ENCODE measurements around the gene MRPL22. TPM values are rescaled to one million over a fixed set of nuclear protein-coding genes. Genes with fewer than 3 reads are reported as not detected.

Gene MRPL22
- total and polyA plus RNA-seq, 7 donors: 13.8 to 73.1 (median 40.0) TPM

DNA sequence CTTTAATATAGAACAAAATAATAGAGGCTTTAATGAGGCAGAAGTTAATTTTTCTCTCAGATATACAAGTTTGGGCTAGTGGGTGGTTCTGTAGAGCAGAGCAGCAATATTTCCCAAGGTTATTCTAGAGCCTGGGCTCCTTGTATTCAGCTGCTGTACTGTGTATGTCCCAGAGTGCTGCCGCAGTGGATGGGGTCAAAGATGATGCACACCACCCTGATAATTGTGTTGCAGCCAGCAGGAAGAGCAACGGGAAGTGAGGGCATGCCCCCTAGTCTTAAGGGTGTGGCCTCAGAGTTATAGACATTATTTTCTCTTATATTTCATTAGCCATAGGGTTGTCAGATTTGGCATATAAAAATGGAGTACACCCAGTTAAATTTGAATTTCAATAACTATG lies 48.8 kb downstream of the MRPL22 start:
- Histone ChIP-seq H3K27ac (no peak overlapping the region), H3K4me3 (no peak overlapping the region), H3K36me3 (no peaks in the 10 kb centered on the region), H3K4me1 (no peaks in the 10 kb centered on the region), H3K9me3 (no peaks in the 10 kb centered on the region), H3K27me3 (no peaks in the 10 kb centered on the region)
- TF ChIP-seq POLR2A (IDR thresholded peaks at IDR 0.05) (no peak), POLR2AphosphoS5 (IDR thresholded peaks at IDR 0.05) (no peak), EP300 (IDR thresholded peaks at IDR 0.05) (no peak)
- TF ChIP-seq, protein P1, sequence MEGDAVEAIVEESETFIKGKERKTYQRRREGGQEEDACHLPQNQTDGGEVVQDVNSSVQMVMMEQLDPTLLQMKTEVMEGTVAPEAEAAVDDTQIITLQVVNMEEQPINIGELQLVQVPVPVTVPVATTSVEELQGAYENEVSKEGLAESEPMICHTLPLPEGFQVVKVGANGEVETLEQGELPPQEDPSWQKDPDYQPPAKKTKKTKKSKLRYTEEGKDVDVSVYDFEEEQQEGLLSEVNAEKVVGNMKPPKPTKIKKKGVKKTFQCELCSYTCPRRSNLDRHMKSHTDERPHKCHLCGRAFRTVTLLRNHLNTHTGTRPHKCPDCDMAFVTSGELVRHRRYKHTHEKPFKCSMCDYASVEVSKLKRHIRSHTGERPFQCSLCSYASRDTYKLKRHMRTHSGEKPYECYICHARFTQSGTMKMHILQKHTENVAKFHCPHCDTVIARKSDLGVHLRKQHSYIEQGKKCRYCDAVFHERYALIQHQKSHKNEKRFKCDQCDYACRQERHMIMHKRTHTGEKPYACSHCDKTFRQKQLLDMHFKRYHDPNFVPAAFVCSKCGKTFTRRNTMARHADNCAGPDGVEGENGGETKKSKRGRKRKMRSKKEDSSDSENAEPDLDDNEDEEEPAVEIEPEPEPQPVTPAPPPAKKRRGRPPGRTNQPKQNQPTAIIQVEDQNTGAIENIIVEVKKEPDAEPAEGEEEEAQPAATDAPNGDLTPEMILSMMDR (IDR thresholded peaks at IDR 0.05): no peak
- 44 to 52% methylated on average over 2 of the region's 2 CpGs for WGBS, 2 donors
- intact Hi-C loops (cut with DNase I): no loop called here
- no peak for DNase-seq

DNA sequence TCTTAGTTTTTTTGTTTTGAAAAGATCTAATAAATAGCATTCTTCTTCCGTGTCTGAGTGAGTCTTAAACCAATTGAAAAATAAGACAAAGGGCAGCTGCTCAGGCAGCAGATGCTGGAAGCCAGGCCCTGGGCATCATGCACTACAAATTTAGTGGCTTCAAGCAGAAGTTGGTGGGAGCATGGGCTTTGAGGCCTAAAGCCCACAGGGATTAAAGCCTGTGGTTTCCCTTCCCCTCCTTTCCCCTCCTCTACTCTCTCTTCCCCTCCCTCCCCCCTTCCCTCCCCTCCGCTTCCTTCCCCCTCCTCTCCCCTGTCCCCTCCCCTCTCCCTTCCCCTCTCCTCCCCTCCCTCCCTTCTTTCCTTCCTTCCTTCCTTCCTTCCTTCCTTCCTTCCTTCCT lies 52.6 kb downstream of the MRPL22 start:
- Histone ChIP-seq H3K27ac (no peak overlapping the region), H3K4me1 (no peaks in the 10 kb centered on the region), H3K27me3 (no peaks in the 10 kb centered on the region), H3K9me3 (peaks cover 0 to 2% (median 0%) of the 10 kb centered on the region in 4 donors), H3K4me3 (no peak overlapping the region), H3K36me3 (no peaks in the 10 kb centered on the region)
- intact Hi-C loops (cut with DNase I): no loop called here
- 49 to 52% methylated on average over 2 of the region's 2 CpGs for WGBS, 2 donors
- no peak for DNase-seq
- TF ChIP-seq EP300 (IDR thresholded peaks at IDR 0.05) (no peak), POLR2AphosphoS5 (IDR thresholded peaks at IDR 0.05) (no peak), POLR2A (IDR thresholded peaks at IDR 0.05) (no peak)
- TF ChIP-seq, protein P1 (IDR thresholded peaks at IDR 0.05): no peak

DNA sequence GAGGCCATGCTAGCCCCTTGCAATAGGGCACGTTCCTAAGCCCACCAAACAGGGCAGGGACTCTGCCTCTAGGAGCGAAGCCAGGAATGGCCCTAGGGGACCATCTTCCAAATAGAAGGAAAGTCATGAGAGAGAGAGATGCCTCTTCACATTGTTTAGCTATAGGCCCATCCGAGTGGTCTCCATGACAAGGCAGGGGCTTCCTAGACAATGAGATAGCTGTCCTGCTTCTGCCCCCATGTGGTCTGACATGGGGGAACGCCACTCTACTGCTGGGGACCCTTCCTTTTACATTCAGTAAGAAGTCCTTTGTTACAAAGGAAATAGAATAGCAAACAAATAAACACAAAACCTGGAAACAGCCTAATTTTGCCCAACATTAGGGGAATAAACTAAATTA lies 54.8 kb downstream of the MRPL22 start:
- Histone ChIP-seq H3K27me3 (no peaks in the 10 kb centered on the region), H3K36me3 (no peaks in the 10 kb centered on the region), H3K27ac (no peak overlapping the region), H3K9me3 (peaks cover 0 to 2% (median 0%) of the 10 kb centered on the region in 4 donors), H3K4me3 (no peak overlapping the region), H3K4me1 (no peaks in the 10 kb centered on the region)
- DNase-seq: no peak
- 64 to 70% methylated on average over 4 of the region's 4 CpGs for WGBS, 2 donors
- TF ChIP-seq EP300 (IDR thresholded peaks at IDR 0.05) (no peak), POLR2AphosphoS5 (IDR thresholded peaks at IDR 0.05) (no peak), POLR2A (IDR thresholded peaks at IDR 0.05) (no peak)
- TF ChIP-seq, protein P1 (IDR thresholded peaks at IDR 0.05): no peak
- intact Hi-C loops (cut with DNase I): no loop called here

DNA sequence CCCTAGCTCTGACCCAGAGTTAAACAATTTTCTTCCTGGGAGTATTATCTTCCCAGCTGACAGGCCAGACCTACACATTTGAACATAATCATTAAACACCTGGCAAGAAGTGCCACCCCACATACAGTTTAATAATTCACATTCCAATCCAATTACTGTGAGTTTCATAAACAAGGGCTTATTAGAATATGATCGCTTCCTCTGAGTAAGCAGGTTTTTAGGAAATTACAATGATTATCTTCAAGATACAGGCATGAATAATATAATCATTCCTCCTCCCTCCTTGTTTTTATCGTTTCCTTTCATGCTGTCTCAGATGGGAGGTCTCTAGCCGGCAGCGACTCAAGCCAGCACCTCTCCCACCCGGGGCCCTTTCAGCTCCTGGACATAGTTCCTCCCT lies 56.9 kb downstream of the MRPL22 start:
- WGBS, 2 donors: 48 to 81% methylated on average over 5 of the region's 5 CpGs
- Histone ChIP-seq H3K4me1 (peaks cover 0 to 5% (median 2%) of the 10 kb centered on the region in 4 donors), H3K27me3 (no peaks in the 10 kb centered on the region), H3K9me3 (peaks cover 0 to 2% (median 0%) of the 10 kb centered on the region in 4 donors), H3K27ac (no peak overlapping the region), H3K4me3 (no peak overlapping the region), H3K36me3 (no peaks in the 10 kb centered on the region)
- intact Hi-C loops (cut with DNase I): no loop called here
- no peak for DNase-seq
- no peak for TF ChIP-seq EP300 (IDR thresholded peaks at IDR 0.05)
- TF ChIP-seq, protein P1 (IDR thresholded peaks at IDR 0.05): no peak
- TF ChIP-seq POLR2AphosphoS5 (IDR thresholded peaks at IDR 0.05): no peak
- TF ChIP-seq POLR2A (IDR thresholded peaks at IDR 0.05): no peak

DNA sequence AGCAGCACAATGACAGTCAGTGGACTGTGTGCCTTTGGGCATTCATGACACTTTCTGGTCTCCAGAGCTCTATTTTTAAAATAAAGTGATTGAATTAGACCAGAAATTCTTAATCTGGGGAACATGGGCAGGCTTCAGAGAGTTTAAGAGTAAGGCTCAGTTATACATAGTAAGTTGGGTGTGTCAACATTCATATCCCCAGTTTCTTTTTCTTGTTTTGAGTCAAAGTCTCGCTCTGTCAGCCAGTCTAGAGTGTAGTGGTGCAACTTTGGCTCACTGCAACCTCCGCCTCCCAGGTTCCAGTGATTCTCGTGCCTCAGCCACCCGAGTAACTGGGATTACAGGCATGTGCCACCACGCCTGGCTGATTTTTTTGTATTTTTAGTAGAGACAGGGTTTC lies 59.0 kb downstream of the MRPL22 start:
- DNase-seq: no peak
- WGBS, 2 donors: 76 to 84% methylated on average over 5 of the region's 5 CpGs
- Histone ChIP-seq H3K27ac (no peak overlapping the region), H3K9me3 (peaks cover 0 to 2% (median 0%) of the 10 kb centered on the region in 4 donors), H3K4me3 (no peak overlapping the region), H3K27me3 (no peaks in the 10 kb centered on the region), H3K4me1 (peaks cover 0 to 5% (median 2%) of the 10 kb centered on the region in 4 donors), H3K36me3 (no peaks in the 10 kb centered on the region)
- TF ChIP-seq EP300 (IDR thresholded peaks at IDR 0.05): no peak
- no peak for TF ChIP-seq POLR2AphosphoS5 (IDR thresholded peaks at IDR 0.05)
- TF ChIP-seq, protein P1 (IDR thresholded peaks at IDR 0.05): no peak
- TF ChIP-seq POLR2A (IDR thresholded peaks at IDR 0.05): no peak
- intact Hi-C loops (cut with DNase I): no loop called here
